ENCODE data around the gene SKAP2. TPM values are rescaled to one million over a fixed set of nuclear protein-coding genes. Genes with fewer than 3 reads are reported as not detected.

Gene SKAP2
- total RNA-seq, 1 experiment from 2014 or later = 30.7 TPM

GRCh38 chr7:26624431-26624830, 240.0 kb downstream of the SKAP2 start:
- Histone ChIP-seq H3K27me3 (ENCODE audit: insufficient read depth, low read length) (no peaks in the 10 kb centered on the region), H4K20me1 (ENCODE audit: insufficient read depth) (no peaks in the 10 kb centered on the region), H3K4me1 (ENCODE audit: control insufficient read depth in 1 of 2, insufficient read depth in 2 of 2, low read length in 2 of 2) (peaks cover 7 to 11% of the 10 kb centered on the region in 2 experiments; a peak in 3 of 4 replicates), H3K36me3 (ENCODE audit: control insufficient read depth in 1 of 2, insufficient read depth in 2 of 2, low read length in 2 of 2) (no peaks in the 10 kb centered on the region), H3K4me3 (replicated peaks in 1 of 2; ENCODE audit: low read depth in 1 of 2, low read length in 2 of 2) (no peak overlapping the region), H3K79me2 (ENCODE audit: insufficient read depth, low read length) (no peaks in the 10 kb centered on the region), H3K9ac (ENCODE audit: low read length) (no peak overlapping the region), H3K9me2 (ENCODE audit: insufficient read depth) (no peaks in the 10 kb centered on the region), H2AFZ (ENCODE audit: low read depth, low read length, poor library complexity, severe bottlenecking) (no peak overlapping the region), H3K27ac (ENCODE audit: low read depth, low read length) (no peak overlapping the region), H3K4me2 (ENCODE audit: low read length) (no peak overlapping the region), H3K9me3 (ENCODE audit: control insufficient read depth in 1 of 2, insufficient read depth in 1 of 2, low read depth in 1 of 2, low read length in 2 of 2) (no peaks in the 10 kb centered on the region)
- POLR2A ChIA-PET = no interaction called here
- no TSS peak for BruUV-seq (replicated peaks)
- DNase-seq (ENCODE audit: low read depth, low spot score) (no peak), ATAC-seq (no peak)
- intact Hi-C loops (cut with micrococcal nuclease) = no loop called here
- CTCF ChIA-PET = no interaction called here
- RAD21 ChIA-PET (ENCODE audit: low non-redundant PET in 1 of 2, low total read pairs in 2 of 2, uncharacterized antibody in 2 of 2, unreplicated experiment in 2 of 2) = no interaction called here
- TF ChIP-seq JUND (IDR thresholded peaks at IDR 0.05) = no peak
- no peak for TF ChIP-seq EZH2phosphoT487 (IDR thresholded peaks at IDR 0.05; ENCODE audit: borderline replicate concordance)
- no peak for TF ChIP-seq EZH2 (IDR thresholded peaks at IDR 0.05)
- no peak for TF ChIP-seq SIN3A (IDR thresholded peaks at IDR 0.05; ENCODE audit: low read depth)

- intact Hi-C loops (cut with micrococcal nuclease) = no loop called here
- Histone ChIP-seq H3K36me3 (ENCODE audit: control insufficient read depth in 1 of 2, insufficient read depth in 2 of 2, low read length in 2 of 2) (no peaks in the 10 kb centered on the region), H3K4me3 (replicated peaks in 1 of 2; ENCODE audit: low read depth in 1 of 2, low read length in 2 of 2) (peak overlapping the region in 1 of 2 experiments; percentile 36; a peak in 2 of 4 replicates), H2AFZ (ENCODE audit: low read depth, low read length, poor library complexity, severe bottlenecking) (peak overlapping the region; percentile 96), H3K27ac (ENCODE audit: low read depth, low read length) (no peak overlapping the region), H3K9me3 (ENCODE audit: control insufficient read depth in 1 of 2, insufficient read depth in 1 of 2, low read depth in 1 of 2, low read length in 2 of 2) (no peaks in the 10 kb centered on the region), H4K20me1 (ENCODE audit: insufficient read depth) (no peaks in the 10 kb centered on the region), H3K4me2 (ENCODE audit: low read length) (peak overlapping the region; percentile 72), H3K27me3 (ENCODE audit: insufficient read depth, low read length) (no peaks in the 10 kb centered on the region), H3K9ac (ENCODE audit: low read length) (no peak overlapping the region), H3K79me2 (ENCODE audit: insufficient read depth, low read length) (no peaks in the 10 kb centered on the region), H3K9me2 (ENCODE audit: insufficient read depth) (no peaks in the 10 kb centered on the region), H3K4me1 (ENCODE audit: control insufficient read depth in 1 of 2, insufficient read depth in 2 of 2, low read length in 2 of 2) (peaks cover 14 to 25% of the 10 kb centered on the region in 2 experiments; a peak in 3 of 4 replicates)
- peak; percentile 83 for ATAC-seq
- ChIA-PET RAD21 (ENCODE audit: low non-redundant PET in 1 of 2, low total read pairs in 2 of 2, uncharacterized antibody in 2 of 2, unreplicated experiment in 2 of 2) (no interaction called here), CTCF (interaction anchor here (0.7 to 0.9 kb wide), 2 partner anchors 48 to 251 kb away, joined by 3 read pairs; no protein-coding TSS in a partner anchor), POLR2A (interaction anchor here (1.2 to 1.3 kb wide), 2 partner anchors 16 to 122 kb away, joined by 3 read pairs; no protein-coding TSS in a partner anchor)
- peak; percentile 35; the same call in 1 of the 2 replicates for TF ChIP-seq RAD21 (IDR thresholded peaks at IDR 0.05; ENCODE audit: low read depth)
- TF ChIP-seq SIN3A (IDR thresholded peaks at IDR 0.05; ENCODE audit: low read depth) = no peak
- TF ChIP-seq MAX (IDR thresholded peaks at IDR 0.05) = peak; percentile 20; the same call in 1 of the 2 replicates
- TF ChIP-seq CBX3 (IDR thresholded peaks at IDR 0.05; ENCODE audit: low read depth) = peak; percentile 67
- TF ChIP-seq FOSL1 (IDR thresholded peaks at IDR 0.05; ENCODE audit: low read depth) = peak; percentile 55
- 0 out of 6 replicates have a peak, but pooled peaks have one; percentile 6 to 19 (median 17) for TF ChIP-seq CTCF (IDR thresholded peaks at IDR 0.05 in 2 of 3, conservative IDR thresholded peaks at IDR 0.05 in 1 of 3; ENCODE audit: borderline replicate concordance in 1 of 3, insufficient read depth in 1 of 3, low read depth in 2 of 3, low read length in 2 of 3)
- TF ChIP-seq EGR1 (IDR thresholded peaks at IDR 0.05; ENCODE audit: low read depth) = peak; percentile 63; the same call in 1 of the 2 replicates
- TF ChIP-seq ATF3 (IDR thresholded peaks at IDR 0.05) = no peak
- TF ChIP-seq JUND (IDR thresholded peaks at IDR 0.05) = peak; percentile 41; the same call in 1 of the 2 replicates
- peak; percentile 87 for TF ChIP-seq YY1 (IDR thresholded peaks at IDR 0.05; ENCODE audit: extremely low read depth, insufficient replicate concordance, low read depth, low read length)
- TF ChIP-seq TCF7L2 (IDR thresholded peaks at IDR 0.05; ENCODE audit: borderline replicate concordance, extremely low read depth, insufficient read depth, insufficient read length) = peak; percentile 35
- peak; percentile 57 for DNase-seq (ENCODE audit: low read depth, low spot score)
- BruUV-seq (replicated peaks) = no TSS peak
These were observed 244.0 kb downstream of the SKAP2 start for GRCh38 chr7:26620352-26620751.
